ENCODE measurements around the gene ZNF618. TPM values are rescaled to one million over a fixed set of nuclear protein-coding genes. Genes with fewer than 3 reads are reported as not detected.
"Not testable (repeated sequence)": the region's sequence is repeated elsewhere in the genome, so short reads cannot be mapped to it uniquely, and the experiment has no call there.

ZNF618 gene
- total RNA-seq, 2 donors from 2014 or later: 4.0 to 4.1 TPM

DNA sequence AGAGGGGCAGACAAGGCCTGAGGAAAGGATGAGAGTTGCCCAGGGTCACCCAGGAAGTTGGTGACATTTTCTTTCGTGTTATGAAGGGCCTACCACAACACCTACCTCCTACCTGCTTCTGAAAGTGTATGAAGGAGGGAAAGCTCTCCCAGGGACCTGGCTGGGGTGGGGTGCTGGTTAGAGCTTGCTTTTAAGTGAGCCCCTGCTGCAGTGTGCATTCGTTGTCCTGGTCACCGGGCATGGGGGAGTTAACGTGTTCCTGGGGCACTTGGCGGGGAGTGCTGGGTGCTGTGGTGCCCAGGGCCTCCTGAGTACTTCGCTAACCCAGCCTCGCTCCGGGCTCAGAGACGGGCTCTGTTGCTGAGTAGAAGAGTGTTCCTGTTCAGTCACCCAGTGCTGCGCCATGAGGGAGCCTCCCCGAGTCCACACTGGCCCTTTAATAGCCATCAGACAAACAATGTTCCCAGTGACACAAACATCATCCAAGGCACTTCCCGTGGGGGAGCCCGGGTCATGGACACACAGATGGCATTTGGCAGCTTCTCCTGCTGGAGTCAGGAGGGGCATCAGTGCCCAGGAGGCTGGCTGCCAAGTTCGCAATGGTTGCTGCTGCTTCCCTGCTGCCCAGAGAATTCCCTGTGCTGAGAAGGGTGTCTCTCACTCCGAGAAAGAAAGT is 116.3 kb downstream of the ZNF618 start:
- intact Hi-C loops (cut with DNase I): loop anchor here in 1 of 2 donors (10.0 kb wide), 1 partner anchor 118 kb away; the partner anchor contains the start of gene ZNF618
- ATAC-seq (peak; percentile 58 to 60), DNase-seq (peak; percentile 72)

DNA sequence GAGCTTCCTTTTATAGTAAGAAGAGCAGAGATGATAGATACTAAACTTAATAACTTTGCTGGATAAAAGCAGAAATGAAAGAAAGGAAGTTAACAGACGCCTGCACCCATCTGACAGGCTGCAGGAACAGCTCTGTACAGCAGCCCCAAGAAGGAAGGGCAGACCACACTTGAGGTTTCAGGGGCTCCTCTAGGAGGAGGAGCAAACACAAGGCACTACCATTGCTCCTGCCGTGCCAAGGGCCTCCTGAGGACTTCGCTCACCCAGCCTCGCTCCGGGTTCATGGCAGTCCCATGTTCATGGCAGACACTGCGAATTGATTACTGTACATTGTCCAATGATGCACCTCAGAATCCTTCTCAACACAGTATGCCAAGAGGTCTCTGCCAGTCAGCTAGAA is 116.9 kb downstream of the ZNF618 start:
- intact Hi-C loops (cut with DNase I): loop anchor here in 1 of 2 donors (10.0 kb wide), 1 partner anchor 118 kb away; the partner anchor contains the start of gene ZNF618
- ATAC-seq (peak in 1 of 2 donors; percentile 4), DNase-seq (no peak)

DNA sequence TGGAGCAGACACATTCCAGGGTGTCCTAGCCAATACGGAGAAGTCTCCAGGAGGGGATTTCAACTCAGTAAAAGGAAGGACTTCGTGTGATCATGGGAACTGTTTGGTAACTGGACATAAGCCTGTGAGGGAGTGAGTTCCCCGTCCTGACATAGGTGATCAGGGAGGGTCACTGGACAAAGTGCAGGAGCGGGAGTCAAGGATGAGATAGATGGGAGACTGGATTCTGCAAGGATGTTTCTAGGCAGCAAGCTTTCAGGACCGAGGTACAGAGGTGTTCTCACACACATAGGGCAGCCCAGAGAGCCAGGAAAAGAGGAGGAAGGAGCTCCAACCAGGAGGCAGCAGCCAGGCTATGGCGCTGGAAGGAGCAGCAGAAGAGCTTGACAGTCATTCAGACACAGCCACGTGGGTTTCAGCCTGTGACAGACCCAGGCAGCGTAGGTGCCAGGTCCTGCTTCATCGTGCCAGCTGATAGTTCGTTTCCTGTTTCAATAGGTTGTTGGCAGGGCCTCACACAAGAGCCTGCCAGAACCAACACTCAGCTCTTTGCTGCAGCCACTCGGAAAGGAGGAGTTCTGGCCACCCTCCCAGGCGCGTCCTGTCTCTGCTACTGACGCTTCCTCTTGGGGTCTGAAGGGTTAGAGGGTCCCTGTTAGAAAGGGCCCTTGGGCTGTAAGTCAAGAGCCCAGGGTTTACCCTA is 117.9 kb downstream of the ZNF618 start:
- DNase-seq (peak; percentile 94), ATAC-seq (peak; percentile 89 to 90)
- intact Hi-C loops (cut with DNase I): loop anchor here in 1 of 2 donors (10.0 kb wide), 1 partner anchor 119 kb away; the partner anchor contains the start of gene ZNF618

DNA sequence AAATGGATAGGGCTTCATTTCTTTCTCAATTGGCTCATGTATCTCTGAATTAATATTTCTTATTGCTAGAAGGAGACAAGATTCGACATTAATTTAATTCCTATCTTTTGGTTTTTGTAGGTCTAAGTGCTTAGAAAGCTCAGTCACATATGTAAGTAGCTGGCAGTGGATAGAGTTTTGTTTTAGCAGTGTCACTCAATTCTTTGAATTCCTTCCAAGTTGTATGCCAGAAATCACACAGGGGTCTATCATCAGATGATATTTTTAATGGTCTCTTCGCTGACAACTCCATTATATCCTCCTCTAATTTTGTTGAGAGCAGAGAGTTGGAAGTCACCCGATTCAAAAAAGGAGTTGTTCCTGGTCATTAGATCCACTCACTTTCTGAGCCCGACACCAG is 119.3 kb downstream of the ZNF618 start:
- intact Hi-C loops (cut with DNase I): loop anchor here in 1 of 2 donors (10.0 kb wide), 1 partner anchor 121 kb away; the partner anchor contains the start of gene ZNF618
- no peak for DNase-seq
- ATAC-seq: no peak

DNA sequence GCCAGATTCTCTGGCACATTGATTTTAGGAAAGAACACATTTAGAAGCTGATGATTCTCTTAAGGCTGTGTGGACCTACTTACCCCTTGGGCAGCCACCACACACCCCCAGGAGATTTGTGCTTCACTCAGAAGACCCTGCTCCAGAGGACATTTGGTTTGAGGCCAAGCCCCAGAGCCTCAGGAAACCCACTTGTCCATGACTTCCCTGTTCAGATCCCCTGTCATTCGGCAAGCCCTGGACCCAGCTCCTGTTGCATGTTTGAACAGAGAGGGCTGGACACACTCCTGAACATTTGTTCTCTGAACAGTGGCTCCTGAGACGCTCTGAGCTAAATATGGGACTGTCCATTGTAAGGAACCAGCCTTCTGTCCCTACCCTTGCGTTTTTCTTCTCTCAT is 119.9 kb downstream of the ZNF618 start:
- no peak for DNase-seq
- intact Hi-C loops (cut with DNase I): loop anchor here in 1 of 2 donors (10.0 kb wide), 1 partner anchor 121 kb away; the partner anchor contains the start of gene ZNF618
- no peak for ATAC-seq

DNA sequence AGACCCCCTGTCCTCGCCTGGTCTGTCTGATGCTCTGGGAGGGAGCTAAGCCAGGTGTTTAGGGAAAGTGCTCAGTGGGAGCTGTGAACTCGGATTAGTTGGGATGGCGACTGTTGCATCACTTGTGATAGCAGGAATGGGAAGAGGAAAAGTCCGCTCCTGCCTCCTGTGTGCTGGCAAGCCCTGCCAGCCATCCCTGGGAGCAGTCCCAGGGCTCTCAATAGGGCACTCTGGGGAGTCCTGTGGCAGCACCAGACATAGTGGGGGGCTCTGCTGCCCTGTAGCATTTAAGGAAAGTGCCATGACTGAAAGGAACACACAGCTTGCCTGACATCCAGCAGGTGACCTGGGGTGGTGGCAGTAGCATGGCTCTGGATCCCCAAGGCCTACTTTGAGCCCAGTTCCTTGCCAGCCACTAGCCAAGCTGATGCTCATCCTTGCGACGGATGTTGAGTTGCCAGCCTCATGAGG is 120.5 kb downstream of the ZNF618 start:
- no peak for DNase-seq
- no peak for ATAC-seq
- intact Hi-C loops (cut with DNase I): loop anchor here in 1 of 2 donors (10.0 kb wide), 1 partner anchor 122 kb away; the partner anchor contains the start of gene ZNF618

DNA sequence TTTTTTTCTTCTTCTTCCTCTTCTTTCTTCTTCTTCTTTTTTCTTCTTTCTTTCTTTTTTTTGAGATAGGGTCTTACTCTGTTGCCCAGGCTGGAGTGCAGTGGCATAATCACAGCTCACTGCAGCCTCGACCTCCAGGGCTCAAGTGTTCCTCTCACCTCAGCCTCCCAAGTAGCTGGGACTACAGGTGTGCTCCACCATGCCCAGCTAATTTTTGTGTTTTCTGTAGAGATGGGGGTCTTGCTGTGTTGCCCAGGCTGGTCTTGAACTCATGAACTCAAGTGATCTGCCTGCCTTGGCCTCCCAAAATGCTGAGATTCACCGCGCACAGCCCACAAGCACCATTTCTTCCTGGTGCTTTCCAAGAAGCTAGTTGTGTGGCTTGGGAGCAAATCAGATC is 121.0 kb downstream of the ZNF618 start:
- intact Hi-C loops (cut with DNase I): loop anchor here in 1 of 2 donors (10.0 kb wide), 1 partner anchor 122 kb away; the partner anchor contains the start of gene ZNF618
- ATAC-seq, DNase-seq: not testable (repeated sequence)

DNA sequence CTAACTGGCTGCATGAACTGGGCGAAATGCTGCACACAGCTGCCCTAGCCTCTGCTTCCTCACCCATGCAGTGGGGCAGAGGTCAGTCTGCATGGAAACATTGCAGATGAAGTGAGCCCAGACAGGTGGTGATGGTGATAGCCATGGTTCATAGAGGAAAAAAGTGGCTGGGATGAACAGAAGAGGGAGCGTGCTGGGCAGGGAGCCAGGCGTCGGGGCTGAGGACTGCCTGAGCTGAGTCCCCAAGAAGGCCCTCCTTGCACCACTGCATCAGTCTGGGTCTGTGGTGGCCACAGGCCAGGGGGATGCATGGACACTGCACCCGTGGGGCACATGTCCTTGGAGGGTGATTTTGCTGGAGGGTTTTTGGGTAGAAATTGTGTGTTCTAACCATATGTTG is 121.5 kb downstream of the ZNF618 start:
- intact Hi-C loops (cut with DNase I): loop anchor here in 1 of 2 donors (10.0 kb wide), 1 partner anchor 123 kb away; the partner anchor contains the start of gene ZNF618
- DNase-seq (no peak), ATAC-seq (no peak)

DNA sequence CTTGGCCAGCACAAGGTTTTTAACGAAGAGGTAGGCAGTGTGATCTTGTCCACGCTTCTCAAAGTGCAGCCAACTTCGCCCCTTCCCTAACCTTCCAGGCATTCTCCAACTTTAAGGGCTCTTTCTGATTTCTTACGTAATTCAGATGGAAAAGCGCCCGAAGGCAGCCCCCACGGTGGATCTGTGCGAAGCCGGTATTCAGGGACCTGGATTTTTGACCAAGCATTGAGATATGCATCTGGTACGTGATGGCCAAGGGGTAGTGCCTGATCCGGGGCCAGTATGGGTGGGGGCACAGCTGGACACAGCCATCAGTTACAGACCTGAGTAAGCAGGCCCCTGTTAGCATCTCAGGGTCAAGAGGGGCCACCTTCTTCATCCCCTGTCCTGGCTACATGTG is 122.0 kb downstream of the ZNF618 start:
- intact Hi-C loops (cut with DNase I): loop anchor here in 1 of 2 donors (10.0 kb wide), 1 partner anchor 123 kb away; the partner anchor contains the start of gene ZNF618
- DNase-seq (no peak), ATAC-seq (no peak)

DNA sequence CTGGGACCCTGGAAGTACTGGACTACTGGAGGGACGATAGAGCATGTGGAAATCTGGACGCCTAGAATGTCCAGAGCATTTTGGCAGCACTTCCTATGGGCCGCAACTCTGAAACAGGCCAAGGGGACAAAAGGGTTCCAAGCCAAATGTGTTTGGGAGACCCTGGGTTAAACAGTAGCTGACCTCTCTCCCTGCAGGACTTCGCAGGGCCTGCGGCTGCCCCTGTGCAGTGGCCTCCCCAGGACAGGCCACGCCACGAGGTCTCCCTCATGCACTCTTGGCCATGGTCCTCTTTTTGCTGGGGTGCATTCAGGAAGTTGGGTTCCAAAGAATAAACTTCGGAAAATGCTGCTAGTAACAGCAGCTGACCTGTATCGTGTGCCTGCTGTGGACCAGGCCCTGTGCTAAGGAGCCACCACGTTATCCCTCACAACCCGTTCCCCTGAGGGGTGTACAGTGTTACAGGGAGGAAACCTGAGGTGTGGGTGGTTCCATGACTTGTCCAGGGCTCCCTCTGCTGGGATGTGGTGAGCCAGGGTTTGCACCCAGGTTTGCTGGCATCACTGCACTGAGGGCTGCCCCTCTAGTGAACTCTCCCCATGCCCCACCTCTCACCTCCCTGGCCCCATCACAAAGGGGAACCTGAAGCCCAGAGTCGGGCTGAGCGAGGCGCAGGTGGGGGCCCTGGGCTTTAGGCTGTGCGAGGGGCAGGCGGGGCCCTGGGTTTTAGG is 122.6 kb downstream of the ZNF618 start:
- no peak for DNase-seq
- intact Hi-C loops (cut with DNase I): loop anchor here in 1 of 2 donors (10.0 kb wide), 1 partner anchor 124 kb away; the partner anchor contains the start of gene ZNF618

DNA sequence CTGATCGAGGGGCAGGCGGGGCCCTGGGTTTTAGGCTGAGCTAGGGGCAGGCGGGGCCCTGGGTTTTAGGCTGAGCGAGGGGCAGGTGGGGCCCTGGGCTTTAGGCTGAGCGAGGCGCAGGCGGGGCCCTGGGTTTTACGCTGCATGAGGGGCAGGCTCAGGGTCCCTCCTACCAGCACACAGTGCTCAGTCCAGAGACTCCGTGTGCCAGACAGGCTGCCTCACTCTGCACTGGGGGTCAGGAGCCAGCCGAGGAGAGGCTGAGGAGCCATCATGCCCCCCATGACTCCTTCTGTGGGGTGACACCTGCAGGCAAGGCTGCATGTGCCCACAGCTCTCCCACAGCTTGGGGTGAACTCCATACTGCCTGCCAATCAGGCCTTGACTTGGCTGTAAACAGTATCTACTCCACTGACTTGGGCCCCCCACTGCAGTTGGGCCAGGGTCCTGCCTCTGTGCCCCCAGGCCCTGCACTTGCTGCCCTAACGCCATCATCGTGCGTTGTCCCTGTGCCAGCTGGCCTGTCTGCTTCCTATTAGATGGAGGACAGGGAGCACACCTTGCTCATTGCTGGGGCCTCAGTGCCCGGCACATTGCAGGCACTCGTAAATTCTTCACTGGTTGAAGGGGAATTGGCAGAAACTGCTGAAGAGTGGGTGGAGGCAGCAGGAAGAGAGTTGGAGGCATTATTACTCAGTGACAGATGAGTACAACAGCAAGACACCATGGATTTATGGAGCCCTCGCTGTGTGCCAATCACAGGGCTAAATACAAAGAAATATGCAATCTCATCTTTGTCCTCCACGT is 123.3 kb downstream of the ZNF618 start:
- intact Hi-C loops (cut with DNase I): loop anchor here in 1 of 2 donors (10.0 kb wide), 1 partner anchor 125 kb away; the partner anchor contains the start of gene ZNF618
- DNase-seq: no peak
- no peak for ATAC-seq

More for the DNA sequence above, 122.6 kb downstream of the ZNF618 start:
- ATAC-seq: no peak

DNA sequence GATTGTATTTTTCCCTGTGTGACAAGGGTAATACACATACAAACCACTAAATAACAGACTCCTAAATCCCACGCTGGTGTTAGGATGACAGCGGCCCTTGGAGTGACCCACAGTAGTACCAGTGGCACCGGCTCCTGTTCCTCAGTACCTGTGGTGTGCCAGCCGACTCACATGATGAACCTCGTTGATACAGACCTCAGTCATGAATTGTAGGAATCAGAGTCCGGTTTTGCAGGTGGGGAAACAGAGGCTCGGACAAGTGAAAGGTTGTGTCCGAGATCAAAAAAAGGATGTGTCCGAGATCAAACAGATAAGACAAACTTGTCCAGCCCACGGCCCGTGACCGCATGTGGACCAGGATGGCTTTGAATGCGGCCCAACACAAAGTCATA is 124.0 kb downstream of the ZNF618 start:
- DNase-seq (no peak), ATAC-seq (no peak)
- intact Hi-C loops (cut with DNase I): no loop called here

DNA sequence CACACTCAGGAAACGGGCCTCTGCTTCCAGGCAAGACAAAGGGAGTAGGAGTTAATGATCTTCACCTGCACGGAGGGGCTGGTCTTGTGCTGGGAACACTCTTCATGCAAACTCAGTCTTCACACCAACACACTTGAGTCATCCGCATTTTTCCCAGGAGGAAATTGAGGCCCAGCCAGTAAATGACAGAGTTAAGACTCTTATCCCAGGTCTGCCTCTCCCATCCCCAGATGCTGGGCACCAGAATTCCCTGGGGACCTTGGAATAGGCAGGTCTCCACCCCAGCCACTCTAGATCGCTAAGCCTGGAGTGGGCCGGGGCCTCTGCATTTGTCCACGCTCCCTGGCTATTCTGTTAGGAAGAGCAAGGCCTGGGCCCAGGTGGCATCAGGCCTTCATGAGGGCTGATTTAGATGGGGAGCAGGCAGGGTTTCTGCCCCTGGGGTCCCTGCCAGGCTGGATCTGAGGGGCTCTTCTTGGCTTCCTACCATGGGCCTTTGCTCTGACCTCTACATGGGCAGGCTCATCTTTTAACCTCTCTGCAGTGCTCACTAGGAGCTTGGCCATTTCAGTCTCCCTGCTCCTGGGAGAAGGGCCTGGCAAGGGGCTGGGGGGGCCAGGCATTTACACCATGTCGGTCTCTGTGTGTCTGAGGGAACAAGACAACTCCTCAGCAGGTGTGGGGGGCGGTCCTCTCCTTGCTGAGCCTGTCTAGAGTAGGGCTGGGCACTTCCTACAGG is 124.7 kb downstream of the ZNF618 start:
- intact Hi-C loops (cut with DNase I): no loop called here
- ATAC-seq (no peak), DNase-seq (no peak)

DNA sequence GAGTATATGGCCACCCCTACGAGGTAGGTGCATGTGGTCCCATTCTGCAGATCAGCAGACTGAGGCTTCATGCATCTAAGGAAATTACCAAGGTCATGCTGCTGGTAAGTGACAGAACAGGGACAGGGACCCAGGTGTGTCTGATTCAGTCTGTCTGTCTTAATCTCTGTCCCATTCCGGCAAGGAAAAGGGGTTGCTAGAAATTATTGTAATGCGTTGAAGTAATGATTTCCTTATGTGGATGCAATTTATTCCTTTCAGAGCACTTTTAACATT is 125.2 kb downstream of the ZNF618 start:
- ATAC-seq (no peak), DNase-seq (no peak)
- intact Hi-C loops (cut with DNase I): no loop called here

DNA sequence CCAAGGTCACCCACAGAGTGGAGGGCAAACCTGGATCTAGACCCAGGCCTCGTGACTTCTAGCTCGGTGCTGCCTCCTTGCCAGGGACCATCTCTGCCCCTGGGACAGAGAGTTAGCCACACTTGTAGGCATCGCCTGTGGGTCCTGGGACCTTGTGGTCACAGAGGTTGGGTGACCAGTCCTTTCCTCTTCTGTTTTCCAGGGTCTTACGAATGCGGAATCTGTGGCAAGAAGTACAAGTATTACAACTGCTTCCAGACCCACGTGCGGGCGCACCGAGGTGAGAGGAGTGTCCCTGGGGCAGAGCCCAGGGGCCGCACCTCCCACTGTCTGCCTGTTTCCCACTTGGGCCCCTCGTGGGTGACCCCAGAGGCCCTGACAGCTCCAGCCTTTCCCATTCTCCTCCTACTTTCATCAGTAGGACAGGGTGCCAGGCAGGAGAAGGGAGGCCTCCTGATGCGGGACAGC is 125.7 kb downstream of the ZNF618 start:
- ATAC-seq (no peak), DNase-seq (no peak)
- intact Hi-C loops (cut with DNase I): no loop called here

DNA sequence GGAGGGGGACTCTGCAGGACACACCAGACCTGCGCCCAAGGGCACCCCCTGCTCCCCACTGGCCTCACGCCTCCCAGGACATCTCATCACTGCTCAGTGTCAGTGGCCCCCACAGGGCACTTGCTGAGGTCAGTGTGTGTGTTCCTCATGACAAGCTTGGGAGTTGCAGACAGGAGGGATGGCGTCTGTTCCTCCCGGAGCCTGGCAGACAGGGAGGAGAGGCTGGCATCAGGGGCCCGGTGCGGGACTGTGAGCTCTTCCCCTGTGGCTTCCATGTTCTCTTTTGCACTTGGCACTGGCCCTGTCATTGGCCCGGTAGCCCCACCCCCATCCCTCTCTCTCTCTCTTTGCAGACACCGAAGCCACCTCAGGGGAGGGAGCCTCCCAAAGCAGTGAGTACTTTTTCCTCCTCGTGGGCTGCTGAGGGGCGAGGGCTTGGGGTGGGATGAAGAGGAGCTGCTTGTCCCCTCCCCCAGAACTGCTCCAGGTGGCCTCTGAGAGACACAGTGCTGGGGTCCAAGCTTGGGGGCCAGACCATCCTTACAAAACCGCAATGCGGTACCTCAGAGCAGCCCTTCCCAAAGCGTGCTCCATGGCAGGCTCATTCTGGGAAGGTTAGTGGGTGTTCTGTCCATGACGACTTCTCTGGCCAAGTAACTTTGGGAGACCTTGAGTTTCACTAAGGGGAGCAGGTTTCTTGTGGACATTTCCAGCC is 126.3 kb downstream of the ZNF618 start:
- intact Hi-C loops (cut with DNase I): no loop called here
- ATAC-seq: no peak
- DNase-seq: no peak

DNA sequence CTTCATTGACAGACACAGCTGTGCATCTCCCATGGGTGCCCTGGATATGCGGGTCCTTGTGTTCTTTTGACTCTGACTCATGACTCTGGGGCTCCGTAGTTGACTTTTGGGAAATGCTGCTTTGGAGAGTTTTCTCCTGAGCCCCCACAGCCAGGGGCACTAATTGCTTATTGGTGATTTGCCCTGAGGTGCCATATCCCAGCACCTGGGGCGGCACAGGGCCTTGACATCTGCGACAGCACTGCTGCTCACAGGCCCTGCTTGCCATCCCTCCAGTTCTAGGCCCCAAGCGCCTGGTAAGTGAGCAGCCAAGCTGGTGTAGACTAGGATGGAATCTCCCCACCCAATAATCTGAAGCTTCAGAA is 126.9 kb downstream of the ZNF618 start:
- DNase-seq: no peak
- intact Hi-C loops (cut with DNase I): no loop called here
- no peak for ATAC-seq

Measured in left cardiac atrium (tissue), 4 donors.